ENCODE results near the gene NRP2.

NRP2 gene

DNA sequence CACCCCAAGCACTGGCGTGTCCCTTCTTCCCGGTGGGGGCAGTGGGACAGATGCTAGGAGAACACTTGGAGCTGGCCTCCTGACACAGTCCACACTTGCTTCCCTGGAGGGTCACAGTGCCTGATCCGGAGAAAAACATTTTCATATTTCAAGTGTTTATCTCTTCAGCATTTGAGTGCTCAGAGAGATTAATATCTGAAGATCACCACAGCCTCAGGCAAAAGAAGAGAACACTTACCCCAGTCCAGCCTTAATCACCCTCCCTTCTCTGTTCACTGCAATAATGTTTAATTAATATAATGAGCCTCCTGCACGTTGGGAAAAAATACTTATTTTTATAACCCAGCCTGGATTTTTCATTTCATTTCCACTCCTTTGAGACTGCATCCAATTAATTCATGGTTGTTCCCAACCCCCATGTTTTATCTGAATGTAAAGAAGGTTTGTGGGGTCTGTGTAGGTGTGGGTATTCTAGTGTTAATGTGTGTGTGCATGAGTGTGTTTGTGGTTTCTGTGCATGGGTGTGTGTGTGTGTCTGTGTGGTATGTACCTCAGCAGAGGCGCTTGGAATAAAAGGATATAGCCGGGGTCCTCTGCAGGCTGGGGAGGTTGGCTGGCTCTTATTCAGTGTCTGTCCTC, 72.1 kb downstream of the NRP2 start:
- Mint-ChIP-seq H3K4me1 (ENCODE audit: low read depth) (no peaks in the 10 kb centered on the region), H3K36me3 (no peaks in the 10 kb centered on the region), H3K27ac (no peak overlapping the region), H3K4me3 (no peak overlapping the region), H3K9me3 (ENCODE audit: low read depth) (no peaks in the 10 kb centered on the region), H3K27me3 (peaks cover 4% of the 10 kb centered on the region)

GRCh38 chr2:205754924-205755321, 72.6 kb downstream of the NRP2 start:
- no peak overlapping the region for H3K4me3 Mint-ChIP-seq
- peaks cover 4% of the 10 kb centered on the region for H3K27me3 Mint-ChIP-seq
- H3K4me1 Mint-ChIP-seq (ENCODE audit: low read depth), result no peaks in the 10 kb centered on the region
- H3K9me3 Mint-ChIP-seq (ENCODE audit: low read depth), result no peaks in the 10 kb centered on the region
- H3K27ac Mint-ChIP-seq, result no peak overlapping the region
- H3K36me3 Mint-ChIP-seq, result no peaks in the 10 kb centered on the region

GRCh38 chr2:205755923-205756322, 73.6 kb downstream of the NRP2 start:
- Mint-ChIP-seq H3K4me3 (no peak overlapping the region), H3K9me3 (ENCODE audit: low read depth) (no peaks in the 10 kb centered on the region), H3K36me3 (no peaks in the 10 kb centered on the region), H3K4me1 (ENCODE audit: low read depth) (no peaks in the 10 kb centered on the region), H3K27me3 (peaks cover 4% of the 10 kb centered on the region), H3K27ac (no peak overlapping the region)

GRCh38 chr2:205757271-205757670, 75.0 kb downstream of the NRP2 start:
- no peaks in the 10 kb centered on the region for H3K9me3 Mint-ChIP-seq (ENCODE audit: low read depth)
- H3K27me3 Mint-ChIP-seq, result peaks cover 3% of the 10 kb centered on the region
- no peak overlapping the region for H3K4me3 Mint-ChIP-seq
- no peaks in the 10 kb centered on the region for H3K36me3 Mint-ChIP-seq
- H3K27ac Mint-ChIP-seq, result no peak overlapping the region
- no peaks in the 10 kb centered on the region for H3K4me1 Mint-ChIP-seq (ENCODE audit: low read depth)

- Mint-ChIP-seq H3K9me3 (ENCODE audit: low read depth) (no peaks in the 10 kb centered on the region), H3K27me3 (peaks cover 3% of the 10 kb centered on the region), H3K27ac (no peak overlapping the region), H3K4me3 (no peak overlapping the region), H3K36me3 (no peaks in the 10 kb centered on the region), H3K4me1 (ENCODE audit: low read depth) (no peaks in the 10 kb centered on the region)
Observed at GRCh38 chr2:205758051-205758450, 75.8 kb downstream of the NRP2 start.

DNA sequence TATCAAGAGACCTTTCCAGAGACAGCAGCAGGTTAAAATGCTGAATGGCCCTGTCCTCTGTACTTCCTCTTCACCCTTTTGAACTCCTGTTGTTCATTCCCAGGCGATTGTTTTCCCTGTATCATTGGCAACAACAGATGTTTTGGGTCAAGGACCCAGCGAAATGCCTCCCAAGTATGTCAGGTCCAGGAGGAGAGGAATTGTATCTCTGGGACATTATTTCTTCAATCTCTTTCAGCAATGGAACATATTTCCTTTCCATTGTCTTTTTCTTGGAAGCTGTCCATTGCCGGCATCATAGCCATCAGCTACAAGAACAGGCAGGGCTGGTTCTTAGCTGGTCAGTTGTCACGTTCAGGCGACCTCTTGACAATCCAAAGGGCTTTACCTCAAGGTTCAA, 76.2 kb downstream of the NRP2 start:
- Mint-ChIP-seq H3K4me3 (no peak overlapping the region), H3K27ac (no peak overlapping the region), H3K9me3 (ENCODE audit: low read depth) (no peaks in the 10 kb centered on the region), H3K36me3 (no peaks in the 10 kb centered on the region), H3K4me1 (ENCODE audit: low read depth) (no peaks in the 10 kb centered on the region), H3K27me3 (peaks cover 4% of the 10 kb centered on the region)

DNA sequence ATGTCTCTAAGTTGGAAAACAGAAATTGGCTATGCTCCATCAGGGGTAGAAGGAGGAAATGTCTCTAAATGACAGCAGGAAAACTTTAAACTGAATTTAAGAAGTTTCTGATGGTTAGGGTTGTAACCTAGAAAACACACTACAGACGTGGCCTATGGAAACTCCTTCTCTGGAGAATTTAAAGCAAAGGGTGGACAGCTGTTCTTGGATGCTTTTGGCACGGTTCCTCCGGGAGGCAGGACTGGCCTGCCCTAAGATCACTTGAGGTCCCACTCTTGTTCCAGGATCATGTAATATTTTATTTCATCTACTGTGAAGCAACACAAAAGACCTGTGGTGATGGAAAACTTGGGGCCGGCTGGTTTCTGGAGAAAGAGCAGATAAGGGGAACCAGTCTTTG, 77.0 kb downstream of the NRP2 start:
- Mint-ChIP-seq H3K27me3 (peaks cover 8% of the 10 kb centered on the region), H3K9me3 (ENCODE audit: low read depth) (no peaks in the 10 kb centered on the region), H3K4me3 (no peak overlapping the region)

GRCh38 chr2:205759732-205760131, 77.4 kb downstream of the NRP2 start:
- no peak overlapping the region for H3K4me3 Mint-ChIP-seq
- no peaks in the 10 kb centered on the region for H3K36me3 Mint-ChIP-seq
- H3K27ac Mint-ChIP-seq, result no peak overlapping the region
- H3K4me1 Mint-ChIP-seq (ENCODE audit: low read depth), result no peaks in the 10 kb centered on the region
- peaks cover 8% of the 10 kb centered on the region for H3K27me3 Mint-ChIP-seq
- no peaks in the 10 kb centered on the region for H3K9me3 Mint-ChIP-seq (ENCODE audit: low read depth)

More for the DNA sequence above, 77.0 kb downstream of the NRP2 start:
- H3K27ac Mint-ChIP-seq, result no peak overlapping the region
- no peaks in the 10 kb centered on the region for H3K4me1 Mint-ChIP-seq (ENCODE audit: low read depth)
- no peaks in the 10 kb centered on the region for H3K36me3 Mint-ChIP-seq

DNA sequence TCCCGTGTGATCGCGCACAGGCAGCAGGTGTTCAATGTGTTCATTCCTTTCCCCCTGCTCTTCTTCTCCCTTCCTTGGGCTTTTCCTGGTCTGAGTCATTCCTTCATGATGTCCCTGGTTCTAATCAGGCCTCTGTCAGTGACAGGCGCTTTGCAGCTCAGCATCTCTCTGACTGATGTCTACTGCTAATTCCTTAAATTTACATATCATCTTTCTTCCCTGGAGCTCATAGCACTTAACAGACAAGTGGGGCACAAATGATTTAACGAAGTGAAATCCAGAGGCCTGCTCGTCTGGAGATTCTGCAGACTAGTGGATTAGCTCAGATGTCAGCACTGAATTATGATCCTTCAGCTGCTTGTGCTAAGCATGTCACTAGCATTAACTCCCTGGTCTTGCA, 77.9 kb downstream of the NRP2 start:
- Mint-ChIP-seq H3K36me3 (no peaks in the 10 kb centered on the region), H3K27ac (no peak overlapping the region), H3K4me3 (no peak overlapping the region), H3K27me3 (peaks cover 9% of the 10 kb centered on the region), H3K4me1 (ENCODE audit: low read depth) (no peaks in the 10 kb centered on the region), H3K9me3 (ENCODE audit: low read depth) (no peaks in the 10 kb centered on the region)

DNA sequence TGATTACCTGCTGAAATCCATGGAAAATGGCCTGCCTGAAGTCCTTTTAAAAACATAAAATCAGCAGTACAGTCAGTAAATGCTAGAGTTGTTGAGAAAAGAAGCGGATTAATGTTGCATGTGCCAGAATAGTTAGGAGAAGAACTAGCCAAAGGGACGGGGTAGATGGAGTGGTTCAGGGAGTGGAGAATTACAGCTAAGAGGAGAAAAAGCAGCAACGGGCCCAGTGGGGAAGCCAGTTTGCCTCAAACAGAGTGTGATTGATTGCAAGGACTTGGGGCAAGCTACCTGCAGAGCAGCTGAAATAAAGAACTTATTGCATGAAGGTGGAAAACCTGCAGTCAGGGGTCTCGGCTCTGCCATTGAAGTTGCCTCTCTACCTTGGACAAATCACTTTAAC, 79.1 kb downstream of the NRP2 start:
- Mint-ChIP-seq H3K36me3 (no peaks in the 10 kb centered on the region), H3K27me3 (peaks cover 13% of the 10 kb centered on the region), H3K4me3 (no peak overlapping the region), H3K4me1 (ENCODE audit: low read depth) (no peaks in the 10 kb centered on the region), H3K9me3 (ENCODE audit: low read depth) (no peaks in the 10 kb centered on the region), H3K27ac (no peak overlapping the region)

- Mint-ChIP-seq H3K27ac (no peak overlapping the region), H3K9me3 (ENCODE audit: low read depth) (no peaks in the 10 kb centered on the region), H3K27me3 (peaks cover 20% of the 10 kb centered on the region), H3K36me3 (no peaks in the 10 kb centered on the region), H3K4me3 (no peak overlapping the region), H3K4me1 (ENCODE audit: low read depth) (peaks cover 2% of the 10 kb centered on the region)
Observed at GRCh38 chr2:205762881-205763280, 80.6 kb downstream of the NRP2 start.

- no peak overlapping the region for H3K27ac Mint-ChIP-seq
- peaks cover 2% of the 10 kb centered on the region for H3K4me1 Mint-ChIP-seq (ENCODE audit: low read depth)
- no peak overlapping the region for H3K4me3 Mint-ChIP-seq
- no peaks in the 10 kb centered on the region for H3K9me3 Mint-ChIP-seq (ENCODE audit: low read depth)
- peaks cover 18% of the 10 kb centered on the region for H3K27me3 Mint-ChIP-seq
- H3K36me3 Mint-ChIP-seq, result no peaks in the 10 kb centered on the region
Observed at GRCh38 chr2:205763708-205764211, 81.5 kb downstream of the NRP2 start.

- Mint-ChIP-seq H3K36me3 (no peaks in the 10 kb centered on the region), H3K27me3 (peaks cover 18% of the 10 kb centered on the region), H3K27ac (no peak overlapping the region), H3K9me3 (ENCODE audit: low read depth) (no peaks in the 10 kb centered on the region), H3K4me3 (no peak overlapping the region), H3K4me1 (ENCODE audit: low read depth) (peaks cover 3% of the 10 kb centered on the region)
Observed at GRCh38 chr2:205764270-205764746, 82.0 kb downstream of the NRP2 start.

- H3K27ac Mint-ChIP-seq, result no peak overlapping the region
- H3K4me1 Mint-ChIP-seq (ENCODE audit: low read depth), result peaks cover 10% of the 10 kb centered on the region
- H3K4me3 Mint-ChIP-seq, result no peak overlapping the region
- peaks cover 18% of the 10 kb centered on the region for H3K27me3 Mint-ChIP-seq
- no peaks in the 10 kb centered on the region for H3K9me3 Mint-ChIP-seq (ENCODE audit: low read depth)
- H3K36me3 Mint-ChIP-seq, result no peaks in the 10 kb centered on the region
Observed at GRCh38 chr2:205765151-205765550, 82.8 kb downstream of the NRP2 start.

DNA sequence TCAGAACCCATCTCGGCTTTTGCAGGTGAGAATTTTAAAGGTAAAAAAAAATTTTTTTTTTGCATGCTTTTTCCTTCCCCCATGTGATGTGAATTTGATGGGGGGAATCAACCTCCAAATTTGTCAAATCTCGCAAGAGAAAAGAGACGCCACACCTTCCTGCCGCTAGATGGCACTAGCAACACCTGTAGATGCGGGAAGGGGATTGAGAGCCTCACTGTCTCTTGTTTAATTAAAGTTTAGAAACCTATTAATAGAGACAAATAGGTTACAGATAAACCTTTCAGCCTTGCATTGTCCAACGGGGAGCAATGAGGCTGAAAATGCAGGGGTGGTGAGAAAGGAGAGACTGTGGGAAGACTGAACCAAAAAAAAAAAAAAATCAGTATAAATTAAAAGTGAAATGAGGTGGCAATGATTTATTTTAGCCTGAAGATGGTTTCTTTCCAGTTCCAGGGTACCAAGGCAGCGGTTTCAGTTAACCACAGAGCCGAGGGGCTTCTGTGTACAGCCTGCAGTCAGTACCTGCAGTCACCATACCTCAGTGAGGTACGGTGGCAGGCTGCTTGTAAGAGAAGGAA, 84.6 kb downstream of the NRP2 start:
- peaks cover 20% of the 10 kb centered on the region for H3K27me3 Mint-ChIP-seq
- no peaks in the 10 kb centered on the region for H3K9me3 Mint-ChIP-seq (ENCODE audit: low read depth)
- peaks cover 10% of the 10 kb centered on the region for H3K4me1 Mint-ChIP-seq (ENCODE audit: low read depth)
- H3K27ac Mint-ChIP-seq, result no peak overlapping the region
- no peaks in the 10 kb centered on the region for H3K36me3 Mint-ChIP-seq
- H3K4me3 Mint-ChIP-seq, result no peak overlapping the region

GRCh38 chr2:205767617-205768016, 85.3 kb downstream of the NRP2 start:
- Mint-ChIP-seq H3K36me3 (no peaks in the 10 kb centered on the region), H3K27ac (no peak overlapping the region), H3K4me3 (no peak overlapping the region), H3K4me1 (ENCODE audit: low read depth) (peaks cover 10% of the 10 kb centered on the region), H3K27me3 (peaks cover 21% of the 10 kb centered on the region), H3K9me3 (ENCODE audit: low read depth) (no peaks in the 10 kb centered on the region)
